Chondrocyte (in vitro differentiated cells): ENCODE measurements around the gene TMEM258. TPM values are rescaled to one million over a fixed set of nuclear protein-coding genes. Genes with fewer than 3 reads are reported as not detected.
A peak's percentile ranks its signal among the peaks of the same experiment; 100 is the strongest.

Experiments used
- DNase-seq: peaks from one replicate; pipeline ENCODE4 v3.0.0; 2021; ENCODE audit warnings: mixed read lengths, low spot score
- H3K27ac Mint-ChIP-seq: one replicate; pipeline ENCODE4 v1.8.0; 2021; ENCODE audit warnings: mild to moderate bottlenecking, moderate library complexity, mixed read lengths; ENCODE audit not compliant: unreplicated experiment
- H3K27me3 Mint-ChIP-seq: 2 replicates; pipeline ENCODE4 v1.8.0; 2021; ENCODE audit warnings: low read depth, mixed read lengths
- H3K36me3 Mint-ChIP-seq: 2 replicates; pipeline ENCODE4 v1.8.0; 2021; ENCODE audit warnings: low read depth, mixed read lengths
- H3K4me1 Mint-ChIP-seq: 2 replicates; pipeline ENCODE4 v1.8.0; 2021; ENCODE audit warnings: low read depth, mild to moderate bottlenecking, mixed read lengths
- H3K4me3 Mint-ChIP-seq: one replicate; pipeline ENCODE4 v1.8.0; 2021; ENCODE audit warnings: mild to moderate bottlenecking, moderate library complexity, mixed read lengths; ENCODE audit not compliant: unreplicated experiment
- H3K9me3 Mint-ChIP-seq: 2 replicates; pipeline ENCODE4 v1.8.0; 2021; ENCODE audit warnings: low read depth, mixed read lengths
- CTCF ChIP-seq: fragments of 200-600 bp; sonication (generic); IDR thresholded peaks from 2 replicates; pipeline ENCODE4 v1.5.0; 2021; ENCODE audit warnings: antibody characterized with exemption, mild to moderate bottlenecking, moderate library complexity
- total RNA-seq: library from RNA; stranded (reverse); gene quantifications from 3 replicates; pipeline ENCODE4 v1.2.1, GENCODE V29; 2021

The TMEM258 gene
- total RNA-seq, 1 donor from 2014 or later = 103 TPM

- H3K4me1 Mint-ChIP-seq = peaks cover 20% of the 10 kb centered on the region
- H3K4me3 Mint-ChIP-seq = no peak overlapping the region
- no peaks in the 10 kb centered on the region for H3K9me3 Mint-ChIP-seq
- DNase-seq = no peak
- peaks cover 8% of the 10 kb centered on the region for H3K36me3 Mint-ChIP-seq
- peak overlapping the region; percentile 72 for H3K27ac Mint-ChIP-seq
- H3K27me3 Mint-ChIP-seq = no peaks in the 10 kb centered on the region
- TF ChIP-seq CTCF = no peak
These were observed 8.5 kb downstream of the TMEM258 start for GRCh38 chr11:61783717-61784505.

GRCh38 chr11:61782841-61783240 is 9.6 kb downstream of the TMEM258 start:
- H3K27me3 Mint-ChIP-seq = no peaks in the 10 kb centered on the region
- H3K9me3 Mint-ChIP-seq = no peaks in the 10 kb centered on the region
- peaks cover 20% of the 10 kb centered on the region for H3K4me1 Mint-ChIP-seq
- peaks cover 6% of the 10 kb centered on the region for H3K36me3 Mint-ChIP-seq
- DNase-seq = no peak
- TF ChIP-seq CTCF = no peak
- no peak overlapping the region for H3K4me3 Mint-ChIP-seq
- no peak overlapping the region for H3K27ac Mint-ChIP-seq

GRCh38 chr11:61782299-61782698 is 10.1 kb downstream of the TMEM258 start:
- no peaks in the 10 kb centered on the region for H3K27me3 Mint-ChIP-seq
- no peaks in the 10 kb centered on the region for H3K9me3 Mint-ChIP-seq
- peaks cover 20% of the 10 kb centered on the region for H3K4me1 Mint-ChIP-seq
- TF ChIP-seq CTCF = no peak
- H3K27ac Mint-ChIP-seq = no peak overlapping the region
- no peak for DNase-seq
- H3K4me3 Mint-ChIP-seq = no peak overlapping the region
- H3K36me3 Mint-ChIP-seq = peaks cover 6% of the 10 kb centered on the region

GRCh38 chr11:61781585-61781984 is 10.8 kb downstream of the TMEM258 start:
- Mint-ChIP-seq H3K4me3 (no peak overlapping the region), H3K9me3 (no peaks in the 10 kb centered on the region), H3K4me1 (peaks cover 20% of the 10 kb centered on the region), H3K36me3 (peaks cover 6% of the 10 kb centered on the region), H3K27ac (no peak overlapping the region), H3K27me3 (no peaks in the 10 kb centered on the region)
- peak; percentile 79 for DNase-seq
- no peak for TF ChIP-seq CTCF

GRCh38 chr11:61780581-61781162 is 11.7 kb downstream of the TMEM258 start:
- H3K9me3 Mint-ChIP-seq = no peaks in the 10 kb centered on the region
- H3K27me3 Mint-ChIP-seq = no peaks in the 10 kb centered on the region
- no peak overlapping the region for H3K4me3 Mint-ChIP-seq
- no peak overlapping the region for H3K27ac Mint-ChIP-seq
- no peak for TF ChIP-seq CTCF
- DNase-seq = no peak
- peaks cover 6% of the 10 kb centered on the region for H3K36me3 Mint-ChIP-seq
- H3K4me1 Mint-ChIP-seq = peaks cover 20% of the 10 kb centered on the region
